Chondrocyte (in vitro differentiated cells): Measurements from ENCODE around the gene SDC1. TPM values are rescaled to one million over a fixed set of nuclear protein-coding genes. Genes with fewer than 3 reads are reported as not detected.

Source experiments
- DNase-seq: peaks from one replicate; pipeline ENCODE4 v3.0.0; 2021; ENCODE audit warnings: mixed read lengths, low spot score
- H3K27ac Mint-ChIP-seq: one replicate; pipeline ENCODE4 v1.8.0; 2021; ENCODE audit warnings: mild to moderate bottlenecking, moderate library complexity, mixed read lengths; ENCODE audit not compliant: unreplicated experiment
- H3K27me3 Mint-ChIP-seq: 2 replicates; pipeline ENCODE4 v1.8.0; 2021; ENCODE audit warnings: low read depth, mixed read lengths
- H3K36me3 Mint-ChIP-seq: 2 replicates; pipeline ENCODE4 v1.8.0; 2021; ENCODE audit warnings: low read depth, mixed read lengths
- H3K4me1 Mint-ChIP-seq: 2 replicates; pipeline ENCODE4 v1.8.0; 2021; ENCODE audit warnings: low read depth, mild to moderate bottlenecking, mixed read lengths
- H3K4me3 Mint-ChIP-seq: one replicate; pipeline ENCODE4 v1.8.0; 2021; ENCODE audit warnings: mild to moderate bottlenecking, moderate library complexity, mixed read lengths; ENCODE audit not compliant: unreplicated experiment
- H3K9me3 Mint-ChIP-seq: 2 replicates; pipeline ENCODE4 v1.8.0; 2021; ENCODE audit warnings: low read depth, mixed read lengths
- total RNA-seq: library from RNA; stranded (reverse); gene quantifications from 3 replicates; pipeline ENCODE4 v1.2.1, GENCODE V29; 2021
- TF ChIP-seq, protein P1 (sequence below): fragments of 200-600 bp; sonication (generic); IDR thresholded peaks from 2 replicates; pipeline ENCODE4 v1.5.0; 2021; ENCODE audit warnings: antibody characterized with exemption, mild to moderate bottlenecking, moderate library complexity

The SDC1 gene
- total RNA-seq, 1 donor from 2014 or later, result 13.2 TPM

DNA sequence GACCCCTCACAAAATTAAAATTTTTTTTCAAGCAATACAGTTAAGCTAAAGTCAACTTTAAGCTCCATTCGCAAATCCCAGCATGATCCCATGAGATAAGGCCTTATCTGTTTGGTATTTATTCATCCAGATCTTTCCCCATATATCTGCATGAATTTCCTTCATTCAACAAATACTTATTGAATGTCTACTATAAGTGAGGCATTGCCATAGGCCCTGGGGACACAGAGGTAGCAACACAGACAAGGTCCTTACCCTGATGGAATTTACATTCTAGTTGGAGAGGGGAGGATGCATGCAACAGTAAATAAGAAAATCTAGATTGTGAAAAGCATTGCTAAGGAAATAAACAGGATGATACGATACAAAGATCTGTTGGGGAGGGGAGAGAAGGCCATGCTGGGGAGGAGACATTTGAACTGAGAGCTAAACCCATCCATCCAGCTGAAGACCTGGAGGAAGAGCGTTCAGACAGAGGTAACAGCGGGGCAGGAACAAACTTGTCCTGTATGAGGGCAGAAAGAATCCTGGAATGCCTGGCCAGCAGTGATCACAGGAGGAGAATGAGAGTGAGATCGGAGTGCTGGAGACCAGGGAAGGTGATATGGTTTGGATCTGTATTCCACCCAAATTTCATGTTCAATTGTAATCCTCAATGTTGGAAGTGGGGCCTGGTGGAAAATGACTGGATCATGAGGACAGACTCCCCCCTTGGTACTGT is 71.6 kb downstream of the SDC1 start:
- H3K4me1 Mint-ChIP-seq, result peaks cover 27% of the 10 kb centered on the region
- H3K27me3 Mint-ChIP-seq, result no peaks in the 10 kb centered on the region
- H3K27ac Mint-ChIP-seq, result no peak overlapping the region

DNA sequence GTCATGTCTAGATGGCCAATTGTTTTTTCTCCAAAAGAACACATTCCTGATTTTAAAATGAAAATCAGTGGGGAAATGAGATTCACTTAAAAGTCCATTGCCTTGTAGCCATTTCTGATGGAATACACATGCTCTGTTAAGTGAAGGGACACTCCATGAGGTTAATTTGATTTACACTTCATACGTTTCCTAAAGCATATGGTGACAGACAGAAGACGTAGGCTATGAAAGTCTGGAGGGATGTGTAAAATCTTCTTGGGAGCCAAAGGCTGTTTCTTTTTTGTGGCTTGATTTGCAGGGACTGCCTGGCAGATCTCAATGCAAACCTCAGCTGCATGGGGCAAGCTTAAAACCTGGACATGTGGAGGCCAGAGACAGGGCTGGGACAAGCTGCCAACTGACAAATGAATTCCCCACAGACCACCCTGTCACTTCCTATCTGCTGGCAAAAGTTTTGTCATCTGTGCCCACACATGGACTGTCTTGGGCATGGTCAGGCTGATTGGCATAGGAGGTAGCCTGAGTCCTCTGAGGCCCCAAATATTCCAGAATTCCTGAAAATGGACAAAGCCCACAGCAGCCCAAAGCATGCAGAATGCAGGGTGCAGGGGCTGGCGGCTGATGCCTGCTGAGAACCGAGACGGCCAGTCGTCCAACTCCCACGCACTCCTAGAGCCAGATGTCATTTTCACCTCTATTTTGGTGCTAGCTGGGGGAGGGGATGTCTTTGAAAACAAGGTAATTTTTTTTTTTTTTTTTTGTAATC is 73.9 kb downstream of the SDC1 start:
- H3K4me1 Mint-ChIP-seq, result peaks cover 32% of the 10 kb centered on the region
- no peaks in the 10 kb centered on the region for H3K27me3 Mint-ChIP-seq
- no peaks in the 10 kb centered on the region for H3K36me3 Mint-ChIP-seq
- TF ChIP-seq, protein P1, sequence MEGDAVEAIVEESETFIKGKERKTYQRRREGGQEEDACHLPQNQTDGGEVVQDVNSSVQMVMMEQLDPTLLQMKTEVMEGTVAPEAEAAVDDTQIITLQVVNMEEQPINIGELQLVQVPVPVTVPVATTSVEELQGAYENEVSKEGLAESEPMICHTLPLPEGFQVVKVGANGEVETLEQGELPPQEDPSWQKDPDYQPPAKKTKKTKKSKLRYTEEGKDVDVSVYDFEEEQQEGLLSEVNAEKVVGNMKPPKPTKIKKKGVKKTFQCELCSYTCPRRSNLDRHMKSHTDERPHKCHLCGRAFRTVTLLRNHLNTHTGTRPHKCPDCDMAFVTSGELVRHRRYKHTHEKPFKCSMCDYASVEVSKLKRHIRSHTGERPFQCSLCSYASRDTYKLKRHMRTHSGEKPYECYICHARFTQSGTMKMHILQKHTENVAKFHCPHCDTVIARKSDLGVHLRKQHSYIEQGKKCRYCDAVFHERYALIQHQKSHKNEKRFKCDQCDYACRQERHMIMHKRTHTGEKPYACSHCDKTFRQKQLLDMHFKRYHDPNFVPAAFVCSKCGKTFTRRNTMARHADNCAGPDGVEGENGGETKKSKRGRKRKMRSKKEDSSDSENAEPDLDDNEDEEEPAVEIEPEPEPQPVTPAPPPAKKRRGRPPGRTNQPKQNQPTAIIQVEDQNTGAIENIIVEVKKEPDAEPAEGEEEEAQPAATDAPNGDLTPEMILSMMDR, result no peak
- peak overlapping the region; percentile 41 for H3K27ac Mint-ChIP-seq
- no peak for DNase-seq
- no peak overlapping the region for H3K4me3 Mint-ChIP-seq
- no peaks in the 10 kb centered on the region for H3K9me3 Mint-ChIP-seq

More for the DNA sequence above, 71.6 kb downstream of the SDC1 start:
- DNase-seq, result no peak
- H3K4me3 Mint-ChIP-seq, result no peak overlapping the region
- H3K9me3 Mint-ChIP-seq, result no peaks in the 10 kb centered on the region
- TF ChIP-seq, protein P1, result no peak
- H3K36me3 Mint-ChIP-seq, result no peaks in the 10 kb centered on the region

Other genes with a start within 250 kb of the SDC1 start
- 4.6 to 9.6 TPM (median 4.9 TPM) in 3 replicates for gene WDR35, start 235.0 kb downstream of the SDC1 start, total RNA-seq
- 17.0 to 17.7 TPM (median 17.0 TPM) in 3 replicates for gene MATN3, start 212.5 kb downstream of the SDC1 start, total RNA-seq
- gene LAPTM4A, start 173.5 kb downstream of the SDC1 start, total RNA-seq, result 361 to 405 TPM (median 404 TPM) in 3 replicates
- gene PUM2, start 125.7 kb upstream of the SDC1 start, total RNA-seq, result 67.7 to 73.1 TPM (median 70.0 TPM) in 3 replicates
- 191 to 254 TPM (median 195 TPM) in 3 replicates for gene RHOB, start 221.9 kb upstream of the SDC1 start, total RNA-seq